Hematopoietic multipotent progenitor cell treated with erythropoietin and hydrocortisone succinate and interleukin-3 and kit ligand, for 6 days (in vitro differentiated cells): Measurements from ENCODE around the gene CASP2.
A peak's percentile ranks its signal among the peaks of the same experiment; 100 is the strongest.

ENCODE experiments used
- DNase-seq: peaks from one replicate; pipeline ENCODE4 v3.0.0-alpha.2; 2015

Gene CASP2

GRCh38 chr7:143341842-143342241 lies 53.7 kb downstream of the CASP2 start:
- no peak for DNase-seq

DNA sequence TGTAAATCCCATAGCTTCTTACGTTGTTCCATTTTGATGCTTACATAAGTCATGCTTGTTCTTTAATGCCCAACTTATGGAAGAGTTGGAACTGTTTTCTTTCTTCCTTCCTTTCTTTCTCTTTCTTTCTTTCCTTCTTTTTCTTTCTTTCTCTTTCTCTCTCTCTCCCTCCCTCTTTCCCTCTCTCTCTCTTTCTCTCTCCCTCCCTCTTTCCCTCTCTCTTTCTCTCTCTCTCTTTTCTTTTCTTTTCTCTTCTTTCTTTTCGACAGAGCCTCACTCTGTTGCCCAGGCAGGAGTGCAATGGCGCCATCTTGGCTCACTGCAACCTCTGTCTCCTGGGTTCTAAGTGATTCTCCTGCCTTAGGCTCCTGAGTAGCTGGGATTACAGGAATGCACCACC lies 55.4 kb downstream of the CASP2 start:
- DNase-seq: no peak

DNA sequence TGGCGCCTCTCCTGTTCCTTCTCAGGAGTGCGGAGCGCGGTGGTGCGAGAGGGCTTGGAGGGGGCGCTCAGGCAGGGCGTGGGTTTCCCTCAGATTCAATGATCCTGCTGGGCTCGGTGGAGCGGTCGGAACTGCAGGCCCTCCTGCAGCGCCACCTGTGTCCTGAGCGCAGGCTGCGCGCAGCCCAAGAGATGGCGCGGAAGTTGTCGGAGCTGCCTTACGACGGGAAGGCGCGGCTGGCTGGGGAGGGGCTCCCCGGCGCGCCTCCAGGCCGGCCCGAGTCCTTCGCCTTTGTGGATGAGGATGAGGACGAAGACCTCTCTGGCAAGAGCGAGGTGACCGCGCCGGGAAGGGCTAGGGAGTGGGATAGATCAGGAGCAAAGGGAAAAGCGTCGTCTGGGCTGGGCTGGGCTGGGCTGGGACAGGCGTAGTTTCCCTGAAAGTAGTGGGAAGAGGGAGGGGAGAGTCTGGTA lies 57.3 kb downstream of the CASP2 start:
- peak; percentile 70 for DNase-seq

DNA sequence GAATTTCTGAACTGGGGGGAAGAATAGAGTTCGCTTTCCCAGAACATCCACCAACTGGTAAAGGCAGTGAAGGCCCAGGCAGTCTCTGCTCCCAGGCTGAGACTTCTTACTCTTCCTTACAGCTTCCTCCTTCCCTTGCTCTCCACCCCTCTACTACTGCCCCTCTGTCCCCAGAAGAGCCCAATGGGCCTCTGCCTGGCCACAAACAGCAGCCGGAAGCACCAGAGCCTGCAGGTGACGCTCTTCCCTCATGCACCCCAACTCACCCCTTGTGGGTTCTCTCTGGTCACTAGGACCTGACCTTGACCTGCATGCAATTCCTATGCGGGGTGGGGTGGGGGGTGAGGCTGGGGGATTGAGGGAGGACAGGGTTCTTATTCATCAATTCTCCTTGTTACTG lies 57.9 kb downstream of the CASP2 start:
- DNase-seq: no peak

GRCh38 chr7:143347950-143348349 lies 59.8 kb downstream of the CASP2 start:
- no peak for DNase-seq

DNA sequence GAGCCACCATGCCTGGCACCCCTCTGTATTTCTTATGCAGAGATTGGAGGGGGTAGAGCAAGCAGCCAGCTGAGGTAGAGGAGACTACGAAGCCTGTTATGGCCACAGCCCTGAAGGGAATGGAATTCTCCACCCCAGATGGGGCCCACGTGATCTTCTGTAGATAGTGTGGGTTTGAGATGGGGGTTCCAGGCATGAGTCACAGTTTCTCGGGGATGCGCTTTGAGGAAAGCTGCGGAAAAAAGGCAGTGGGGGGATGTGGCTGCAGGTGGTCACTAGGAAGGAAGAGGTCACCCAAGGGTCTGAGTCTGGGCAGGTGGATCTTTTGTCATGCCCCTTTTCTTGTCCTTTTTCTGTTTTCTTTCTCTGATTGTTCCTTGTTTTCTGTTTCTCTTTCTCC lies 62.9 kb downstream of the CASP2 start:
- DNase-seq: no peak

DNA sequence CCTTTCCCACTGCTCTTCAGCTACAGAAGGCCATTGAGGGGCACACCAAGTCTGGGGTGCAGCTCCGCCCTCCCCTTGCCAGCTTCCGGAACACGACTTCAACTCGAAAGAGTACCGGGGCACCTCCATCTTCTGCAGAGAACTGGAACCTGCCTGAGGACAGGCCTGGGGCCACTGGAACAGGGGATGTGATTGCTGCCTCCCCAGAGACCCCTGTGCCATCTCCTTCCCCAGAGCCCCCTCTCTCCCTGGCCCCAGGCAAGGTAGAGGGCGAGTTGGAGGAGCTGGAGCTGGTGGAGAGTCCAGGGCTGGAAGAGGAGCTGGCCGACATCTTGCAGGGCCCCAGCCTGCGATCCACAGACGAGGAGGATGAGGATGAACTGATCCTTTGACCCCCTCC lies 63.4 kb downstream of the CASP2 start:
- no peak for DNase-seq

DNA sequence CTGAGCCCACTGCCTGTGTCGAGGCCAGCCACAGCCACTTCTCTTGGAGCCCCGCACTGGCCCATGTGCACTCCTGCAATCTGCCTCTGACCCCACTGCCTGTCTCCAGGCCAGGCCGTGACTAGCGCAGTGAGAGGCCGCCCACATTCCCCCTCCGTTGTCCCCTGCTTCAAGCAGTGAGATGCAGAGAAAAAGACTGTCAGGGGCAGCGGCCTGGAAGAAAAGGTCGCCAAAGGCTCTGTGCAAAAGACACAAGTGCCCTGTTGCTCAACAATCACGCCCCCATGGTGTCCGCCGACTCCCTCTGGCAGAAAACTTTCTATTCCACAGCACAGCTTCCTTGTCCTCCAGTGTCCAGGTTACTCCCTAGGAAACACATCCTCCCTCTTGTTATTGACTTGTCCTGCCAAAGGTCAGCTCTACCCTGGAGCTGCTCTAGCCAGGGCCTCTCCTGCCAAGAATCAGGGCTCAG lies 64.4 kb downstream of the CASP2 start:
- no peak for DNase-seq

DNA sequence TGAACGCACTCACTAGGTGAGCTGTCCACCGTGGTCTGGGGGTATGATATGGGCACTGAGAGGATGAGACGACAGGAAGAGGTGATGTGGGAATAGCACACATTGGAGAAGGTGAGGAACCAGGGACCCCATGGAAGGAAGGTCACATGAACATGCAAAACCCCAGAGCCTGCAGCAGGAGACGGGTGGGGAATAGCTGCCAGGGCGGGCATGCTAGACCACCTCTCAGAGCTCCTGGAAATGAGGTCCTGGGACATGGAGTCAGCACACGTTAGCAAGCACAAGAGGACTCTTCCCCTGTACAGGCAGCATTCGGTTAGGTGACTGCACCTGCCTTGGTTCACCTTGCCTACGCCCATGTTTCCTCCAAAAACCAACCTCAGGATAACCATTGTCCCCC lies 66.2 kb downstream of the CASP2 start:
- DNase-seq: no peak

- DNase-seq: no peak
Measured at GRCh38 chr7:143354965-143355364, 66.8 kb downstream of the CASP2 start.

GRCh38 chr7:143355450-143356385 lies 67.6 kb downstream of the CASP2 start:
- DNase-seq: no peak

- DNase-seq: no peak
Measured at GRCh38 chr7:143356414-143357050, 68.4 kb downstream of the CASP2 start.
